A673 (cell line): ENCODE results near the gene CCDC149. TPM values are rescaled to one million over a fixed set of nuclear protein-coding genes. Genes with fewer than 3 reads are reported as not detected.

Experiments
- BruUV-seq: library from RNA; stranded (reverse); fragments of 400-500 nt; replicated peaks from 2 replicates; lab custom pipeline; 2021; lab: Mats Ljungman, UMichigan
- CTCF ChIA-PET: fragments of 300-600 bp; sonication (Branson Sonifier 250); formaldehyde crosslinking; loops from one replicate; lab custom pipeline; 2022; ENCODE audit warnings: antibody characterized with exemption; lab: Charles Lee
- POLR2A ChIA-PET: fragments of 300-600 bp; sonication (Branson Sonifier 250); formaldehyde crosslinking; loops from one replicate; lab custom pipeline; 2022; ENCODE audit warnings: antibody characterized with exemption; ENCODE audit not compliant: low non-redundant PET; lab: Charles Lee
- DNase-seq: peaks from one replicate; pipeline ENCODE4 v3.0.0-alpha.2; 2015; ENCODE audit warnings: low spot score
- H3K27ac ChIP-seq: fragments of 200-600 bp; sonication (generic); 2 replicates; pipeline ENCODE4 v1.5.1; 2016; ENCODE audit warnings: mixed run types, low read depth, mild to moderate bottlenecking, mixed read lengths, antibody characterized with exemption, low read length; ENCODE audit not compliant: poor library complexity, severe bottlenecking
- H3K27me3 ChIP-seq: fragments of 200-600 bp; sonication (generic); replicated peaks from 2 replicates; pipeline ENCODE4 v1.6.1; 2017; ENCODE audit warnings: mixed run types, low read depth, mild to moderate bottlenecking, mixed read lengths, antibody characterized with exemption, low read length; ENCODE audit not compliant: insufficient read depth, poor library complexity
- H3K36me3 ChIP-seq: fragments of 200-600 bp; sonication (generic); 2 replicates; pipeline ENCODE4 v1.6.1; 2016; ENCODE audit warnings: mixed run types, mild to moderate bottlenecking, mixed read lengths, antibody characterized with exemption, low read length; ENCODE audit not compliant: insufficient read depth, poor library complexity, severe bottlenecking
- H3K4me1 ChIP-seq: fragments of 200-600 bp; sonication (generic); 2 replicates; pipeline ENCODE4 v1.6.1; 2017; ENCODE audit warnings: mixed run types, mild to moderate bottlenecking, mixed read lengths, antibody characterized with exemption, low read length; ENCODE audit not compliant: insufficient read depth, poor library complexity, severe bottlenecking
- H3K4me3 ChIP-seq: fragments of 200-600 bp; sonication (generic); 2 replicates; pipeline ENCODE4 v1.5.1; 2016; ENCODE audit warnings: low read depth, mixed run types, mild to moderate bottlenecking, mixed read lengths, low read length; ENCODE audit not compliant: poor library complexity, severe bottlenecking
- H3K9me3 ChIP-seq: fragments of 200-600 bp; sonication (generic); 2 replicates; pipeline ENCODE4 v1.6.1; 2016; ENCODE audit warnings: mixed run types, low read depth, mild to moderate bottlenecking, mixed read lengths, antibody characterized with exemption, low read length; ENCODE audit not compliant: poor library complexity, severe bottlenecking
- EZH2 ChIP-seq: fragments of 200-600 bp; sonication (generic); IDR thresholded peaks from 2 replicates; pipeline ENCODE4 v1.6.1; 2017; ENCODE audit warnings: borderline replicate concordance, low read depth, mild to moderate bottlenecking, mixed read lengths, antibody characterized with exemption, low read length; ENCODE audit not compliant: poor library complexity, severe bottlenecking
- intact Hi-C: fragments of 100-400 bp; cut with micrococcal nuclease; formaldehyde crosslinking; loops from one replicate; pipeline ENCODE4 v1.10.0; 2022; ENCODE audit not compliant: unreplicated experiment
- total RNA-seq: library from RNA; stranded (reverse); gene quantifications from 2 replicates; pipeline ENCODE4 v1.2.3, GENCODE V29; 2021
- TF ChIP-seq, protein P1 (sequence below): fragments of 300-800, 200-600 bp; sonication (generic); conservative IDR thresholded peaks from 2 replicates; pipeline ENCODE4 v1.5.1; 2017; ENCODE audit warnings: low read depth, mild to moderate bottlenecking, antibody characterized with exemption, low read length, moderate library complexity, mixed read lengths

CCDC149 gene
- total RNA-seq, 1 experiment from 2014 or later, result 2.8 TPM

GRCh38 chr4:24878636-24879016 is 34.2 kb downstream of the CCDC149 start:
- Histone ChIP-seq H3K27me3 (no peaks in the 10 kb centered on the region), H3K4me1 (no peaks in the 10 kb centered on the region), H3K4me3 (no peak overlapping the region), H3K36me3 (no peaks in the 10 kb centered on the region), H3K9me3 (no peaks in the 10 kb centered on the region), H3K27ac (no peak overlapping the region)
- ChIA-PET CTCF (no interaction called here), POLR2A (no interaction called here)
- no peak for DNase-seq
- BruUV-seq, result no TSS peak
- TF ChIP-seq, protein P1, sequence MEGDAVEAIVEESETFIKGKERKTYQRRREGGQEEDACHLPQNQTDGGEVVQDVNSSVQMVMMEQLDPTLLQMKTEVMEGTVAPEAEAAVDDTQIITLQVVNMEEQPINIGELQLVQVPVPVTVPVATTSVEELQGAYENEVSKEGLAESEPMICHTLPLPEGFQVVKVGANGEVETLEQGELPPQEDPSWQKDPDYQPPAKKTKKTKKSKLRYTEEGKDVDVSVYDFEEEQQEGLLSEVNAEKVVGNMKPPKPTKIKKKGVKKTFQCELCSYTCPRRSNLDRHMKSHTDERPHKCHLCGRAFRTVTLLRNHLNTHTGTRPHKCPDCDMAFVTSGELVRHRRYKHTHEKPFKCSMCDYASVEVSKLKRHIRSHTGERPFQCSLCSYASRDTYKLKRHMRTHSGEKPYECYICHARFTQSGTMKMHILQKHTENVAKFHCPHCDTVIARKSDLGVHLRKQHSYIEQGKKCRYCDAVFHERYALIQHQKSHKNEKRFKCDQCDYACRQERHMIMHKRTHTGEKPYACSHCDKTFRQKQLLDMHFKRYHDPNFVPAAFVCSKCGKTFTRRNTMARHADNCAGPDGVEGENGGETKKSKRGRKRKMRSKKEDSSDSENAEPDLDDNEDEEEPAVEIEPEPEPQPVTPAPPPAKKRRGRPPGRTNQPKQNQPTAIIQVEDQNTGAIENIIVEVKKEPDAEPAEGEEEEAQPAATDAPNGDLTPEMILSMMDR, result no peak
- TF ChIP-seq EZH2, result no peak
- intact Hi-C loops, result no loop called here

DNA sequence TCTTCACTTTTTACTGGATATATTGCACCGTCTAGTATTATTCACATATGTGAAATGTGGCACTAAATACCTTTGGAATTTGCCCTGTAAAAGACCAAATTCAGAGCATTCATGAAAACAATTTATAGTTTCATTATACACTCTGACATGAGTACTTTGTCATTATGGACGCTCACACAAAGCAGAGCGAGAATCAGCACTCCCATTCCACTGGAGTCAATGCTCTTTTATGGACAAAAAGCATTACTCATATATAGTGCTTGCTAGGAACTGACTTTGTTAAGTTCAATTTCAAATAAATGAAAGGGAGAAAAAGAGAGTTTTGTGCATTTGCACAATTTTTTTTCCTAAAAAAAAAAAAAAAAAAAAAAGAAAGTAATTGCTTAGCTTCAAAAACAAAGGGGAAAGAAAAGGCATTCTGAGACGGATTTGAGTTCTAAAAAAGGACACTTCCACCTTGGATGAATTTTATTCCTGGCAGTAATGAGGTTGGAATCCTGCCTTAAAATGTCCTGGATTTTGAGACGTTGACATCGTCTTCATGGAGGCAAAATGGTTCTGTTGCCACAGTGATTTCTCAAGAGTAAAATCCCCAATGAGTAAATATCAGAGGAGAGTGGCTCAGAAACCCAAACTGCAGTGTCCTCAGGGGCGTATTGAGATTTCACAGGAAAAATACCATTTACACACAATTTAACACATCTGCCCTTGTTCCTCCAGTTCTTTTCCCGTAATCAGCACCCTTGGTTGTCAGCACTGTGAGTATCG is 34.8 kb downstream of the CCDC149 start:
- intact Hi-C loops, result no loop called here
- no peak for DNase-seq
- Histone ChIP-seq H3K27me3 (no peaks in the 10 kb centered on the region), H3K36me3 (no peaks in the 10 kb centered on the region), H3K4me1 (no peaks in the 10 kb centered on the region), H3K27ac (no peak overlapping the region), H3K4me3 (no peak overlapping the region), H3K9me3 (no peaks in the 10 kb centered on the region)
- ChIA-PET POLR2A (no interaction called here), CTCF (no interaction called here)
- TF ChIP-seq, protein P1, result no peak
- no TSS peak for BruUV-seq

GRCh38 chr4:24876431-24876830 is 36.4 kb downstream of the CCDC149 start:
- Histone ChIP-seq H3K4me3 (no peak overlapping the region), H3K27me3 (no peaks in the 10 kb centered on the region), H3K9me3 (no peaks in the 10 kb centered on the region), H3K4me1 (no peaks in the 10 kb centered on the region), H3K36me3 (no peaks in the 10 kb centered on the region), H3K27ac (no peak overlapping the region)
- no peak for DNase-seq
- TF ChIP-seq, protein P1, result no peak
- TF ChIP-seq EZH2, result no peak
- no TSS peak for BruUV-seq
- ChIA-PET POLR2A (no interaction called here), CTCF (no interaction called here)
- intact Hi-C loops, result no loop called here
